GM19372 (cell line): ENCODE measurements around the gene VAC14.

Source experiments
- ATAC-seq: cut with Tn5 transposase; IDR thresholded peaks from one replicate; pipeline ENCODE4 v1.9.1; 2021; ENCODE audit warnings: mild to moderate bottlenecking, low read depth, moderate library complexity; ENCODE audit not compliant: unreplicated experiment

VAC14 gene

GRCh38 chr16:70729292-70729691, 71.7 kb downstream of the VAC14 start:
- ATAC-seq: no peak

- no peak for ATAC-seq
Measured at GRCh38 chr16:70728150-70728549, 72.8 kb downstream of the VAC14 start.

- no peak for ATAC-seq
Measured at GRCh38 chr16:70726892-70727361, 74.0 kb downstream of the VAC14 start.

- ATAC-seq: no peak
Measured at GRCh38 chr16:70725912-70726828, 74.8 kb downstream of the VAC14 start.

GRCh38 chr16:70725024-70725911, 75.7 kb downstream of the VAC14 start:
- ATAC-seq: no peak

- no peak for ATAC-seq
Measured at GRCh38 chr16:70724146-70725023, 76.6 kb downstream of the VAC14 start.

GRCh38 chr16:70723740-70724145, 77.2 kb downstream of the VAC14 start:
- no peak for ATAC-seq

- no peak for ATAC-seq
Measured at GRCh38 chr16:70721202-70721963, 79.6 kb downstream of the VAC14 start.

GRCh38 chr16:70720425-70721201, 80.3 kb downstream of the VAC14 start:
- ATAC-seq: no peak

- no peak for ATAC-seq
Measured at GRCh38 chr16:70717065-70717464, 83.9 kb downstream of the VAC14 start.

- ATAC-seq: no peak
Measured at GRCh38 chr16:70715860-70716357, 85.0 kb downstream of the VAC14 start.

GRCh38 chr16:70715055-70715858, 85.7 kb downstream of the VAC14 start:
- ATAC-seq: no peak

GRCh38 chr16:70714581-70715054, 86.3 kb downstream of the VAC14 start:
- no peak for ATAC-seq

- no peak for ATAC-seq
Measured at GRCh38 chr16:70713824-70714223, 87.1 kb downstream of the VAC14 start.

- ATAC-seq: no peak
Measured at GRCh38 chr16:70713342-70713741, 87.6 kb downstream of the VAC14 start.

- no peak for ATAC-seq
Measured at GRCh38 chr16:70712942-70713341, 88.0 kb downstream of the VAC14 start.

- no peak for ATAC-seq
Measured at GRCh38 chr16:70712359-70712758, 88.6 kb downstream of the VAC14 start.
